Measurements from ENCODE around the gene ABCC3.

GRCh38 chr17:50657054-50657453, 22.4 kb downstream of the ABCC3 start:
- TF ChIP-seq POLR2AphosphoS5 (IDR thresholded peaks at IDR 0.05) (no peak), EP300 (IDR thresholded peaks at IDR 0.05; ENCODE audit: low read depth) (no peak)
- TF ChIP-seq, protein P1, sequence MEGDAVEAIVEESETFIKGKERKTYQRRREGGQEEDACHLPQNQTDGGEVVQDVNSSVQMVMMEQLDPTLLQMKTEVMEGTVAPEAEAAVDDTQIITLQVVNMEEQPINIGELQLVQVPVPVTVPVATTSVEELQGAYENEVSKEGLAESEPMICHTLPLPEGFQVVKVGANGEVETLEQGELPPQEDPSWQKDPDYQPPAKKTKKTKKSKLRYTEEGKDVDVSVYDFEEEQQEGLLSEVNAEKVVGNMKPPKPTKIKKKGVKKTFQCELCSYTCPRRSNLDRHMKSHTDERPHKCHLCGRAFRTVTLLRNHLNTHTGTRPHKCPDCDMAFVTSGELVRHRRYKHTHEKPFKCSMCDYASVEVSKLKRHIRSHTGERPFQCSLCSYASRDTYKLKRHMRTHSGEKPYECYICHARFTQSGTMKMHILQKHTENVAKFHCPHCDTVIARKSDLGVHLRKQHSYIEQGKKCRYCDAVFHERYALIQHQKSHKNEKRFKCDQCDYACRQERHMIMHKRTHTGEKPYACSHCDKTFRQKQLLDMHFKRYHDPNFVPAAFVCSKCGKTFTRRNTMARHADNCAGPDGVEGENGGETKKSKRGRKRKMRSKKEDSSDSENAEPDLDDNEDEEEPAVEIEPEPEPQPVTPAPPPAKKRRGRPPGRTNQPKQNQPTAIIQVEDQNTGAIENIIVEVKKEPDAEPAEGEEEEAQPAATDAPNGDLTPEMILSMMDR (IDR thresholded peaks at IDR 0.05) = no peak
